HCT116 (cell line): Measurements from ENCODE around the gene TM7SF3.

Experiments used
- CEBPB ChIP-seq: IDR thresholded peaks from 2 replicates; pipeline ENCODE4 v1.6.1; 2012; ENCODE audit warnings: low read depth
- CTCF ChIP-seq, 3 experiments: fragments of 200-600 bp in 1 of 3; sonication (generic) in 1 of 3; IDR thresholded peaks in 2 of 3; conservative IDR thresholded peaks in 1 of 3; 2 replicates each; pipeline ENCODE4 v1.5.1; 2012 to 2017; ENCODE audit warnings: low read depth in 2 of 3, low read length in 2 of 3, antibody characterized with exemption in 1 of 3, borderline replicate concordance in 1 of 3, control low read depth in 1 of 3, mild to moderate bottlenecking in 1 of 3, mixed read lengths in 1 of 3, mixed run types in 1 of 3, moderate library complexity in 1 of 3; ENCODE audit not compliant: insufficient read depth in 1 of 3
- EZH2 ChIP-seq: fragments of 200-600 bp; sonication (generic); IDR thresholded peaks from 2 replicates; pipeline ENCODE4 v1.6.1; 2017; ENCODE audit warnings: antibody characterized with exemption, mixed run types
- POLR2AphosphoS5 ChIP-seq: IDR thresholded peaks from 2 replicates; pipeline ENCODE4 v1.6.1; 2011; ENCODE audit warnings: mild to moderate bottlenecking, low read depth, low read length, moderate library complexity
- RAD21 ChIP-seq: IDR thresholded peaks from 2 replicates; pipeline ENCODE4 v1.6.1; 2012; ENCODE audit warnings: low read depth, mild to moderate bottlenecking
- REST ChIP-seq: IDR thresholded peaks from 2 replicates; pipeline ENCODE4 v1.6.1; 2012; ENCODE audit warnings: low read depth
- SP1 ChIP-seq: IDR thresholded peaks from 2 replicates; pipeline ENCODE4 v1.6.1; 2012; ENCODE audit warnings: low read depth
- SRF ChIP-seq: IDR thresholded peaks from 2 replicates; pipeline ENCODE4 v1.6.1; 2012; ENCODE audit warnings: low read depth
- YY1 ChIP-seq: IDR thresholded peaks from 2 replicates; pipeline ENCODE4 v1.6.1; 2011; ENCODE audit warnings: low read length, low read depth, moderate library complexity, mild to moderate bottlenecking; ENCODE audit not compliant: insufficient replicate concordance; ENCODE audit errors: extremely low read depth

- no peak for TF ChIP-seq POLR2AphosphoS5
- TF ChIP-seq CEBPB, result no peak
- no peak for TF ChIP-seq EZH2
- no peak for TF ChIP-seq CTCF (IDR thresholded peaks at IDR 0.05 in 2 of 3, conservative IDR thresholded peaks at IDR 0.05 in 1 of 3; ENCODE audit: borderline replicate concordance in 1 of 3, insufficient read depth in 1 of 3, low read depth in 2 of 3, low read length in 2 of 3)
- TF ChIP-seq YY1, result no peak
- no peak for TF ChIP-seq REST
- TF ChIP-seq SP1, result no peak
- TF ChIP-seq RAD21, result no peak
- TF ChIP-seq SRF, result no peak
Observed at GRCh38 chr12:26929590-26929989, 84.6 kb downstream of the TM7SF3 start.
